KBM-7 (cell line): ENCODE measurements around the gene SF3A1.

Experiments
- DNase-seq: peaks from one replicate; pipeline ENCODE4 v3.0.0-alpha.2; 2015
- in situ Hi-C: fragments of 300-500 bp; cut with MboI; formaldehyde crosslinking; loops from 2 replicates; pipeline ENCODE4 v1.14.3; 2020; ENCODE audit warnings: low sequenced_read_pairs, low pct_unique_long_range_greater_than_20kb, mixed read lengths

The SF3A1 gene

DNA sequence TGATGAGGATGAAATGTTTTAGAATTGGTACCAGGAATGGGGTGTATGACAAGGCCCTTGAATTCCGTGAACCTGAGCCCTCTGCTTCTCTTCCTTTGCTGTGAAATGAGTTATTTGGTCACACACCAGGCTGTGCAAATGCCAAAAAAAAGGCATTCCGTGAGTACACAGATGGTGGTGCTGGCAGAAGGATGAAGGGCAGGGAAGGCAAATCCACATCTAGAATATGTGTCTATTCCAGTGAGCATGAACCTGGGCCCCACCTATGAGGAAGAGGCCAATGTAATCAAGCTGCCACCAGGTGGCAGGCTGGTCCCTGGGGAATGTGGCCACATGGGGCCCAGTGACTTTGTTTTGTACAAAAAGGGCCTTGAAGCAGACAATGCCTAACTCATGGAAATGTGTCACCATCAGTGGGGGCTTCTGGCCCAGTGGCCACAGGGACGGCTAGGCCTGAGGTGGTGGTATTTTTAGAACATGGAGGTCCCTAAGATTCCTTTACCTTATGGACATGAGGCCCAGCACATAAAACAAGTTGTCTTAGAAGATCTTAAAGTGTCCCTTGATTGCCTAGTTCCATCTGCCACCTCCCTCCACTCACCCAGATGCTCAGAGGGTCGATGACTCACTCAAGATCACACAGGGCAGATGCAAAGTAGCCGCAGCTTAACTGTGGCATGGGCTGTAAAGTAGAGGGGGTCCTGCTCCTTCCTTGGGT is 34.4 kb upstream of the SF3A1 start:
- DNase-seq = peak; percentile 87
- in situ Hi-C loops = loop anchor here (25.0 kb wide), 1 partner anchor 279 kb away; no protein-coding TSS in a partner anchor

GRCh38 chr22:30386960-30387827 is 30.5 kb upstream of the SF3A1 start, which contains the start of gene RNF215:
RNF215 (minus strand) TSS chr22:30387411; CDS start chr22:30387313, 98 bp downstream.
- in situ Hi-C loops = loop anchor here (25.0 kb wide), 1 partner anchor 275 kb away; no protein-coding TSS in a partner anchor
- peak; percentile 76 for DNase-seq

DNA sequence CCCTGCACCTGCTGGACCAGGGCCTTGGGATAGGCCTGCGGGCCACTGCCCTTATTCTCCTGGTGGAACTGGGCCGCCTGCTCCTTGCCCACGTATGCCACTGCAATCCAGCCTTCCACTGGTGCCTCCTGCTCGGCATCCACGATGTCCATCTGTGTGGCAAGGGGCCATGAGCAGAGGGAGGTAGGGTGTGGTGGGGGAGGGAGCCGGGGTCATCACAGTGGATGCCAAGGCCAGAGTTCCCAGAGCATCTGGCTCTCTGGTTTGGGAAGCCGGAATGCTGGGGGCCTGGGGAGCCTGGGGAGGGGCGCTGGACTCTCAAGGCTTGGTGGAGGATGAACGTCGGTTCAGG is 29.9 kb upstream of the SF3A1 start:
- in situ Hi-C loops = loop anchor here (25.0 kb wide), 1 partner anchor 274 kb away; no protein-coding TSS in a partner anchor
- no peak for DNase-seq

GRCh38 chr22:30385942-30386341 is 29.2 kb upstream of the SF3A1 start:
- no peak for DNase-seq
- in situ Hi-C loops = loop anchor here (25.0 kb wide), 1 partner anchor 274 kb away; no protein-coding TSS in a partner anchor

DNA sequence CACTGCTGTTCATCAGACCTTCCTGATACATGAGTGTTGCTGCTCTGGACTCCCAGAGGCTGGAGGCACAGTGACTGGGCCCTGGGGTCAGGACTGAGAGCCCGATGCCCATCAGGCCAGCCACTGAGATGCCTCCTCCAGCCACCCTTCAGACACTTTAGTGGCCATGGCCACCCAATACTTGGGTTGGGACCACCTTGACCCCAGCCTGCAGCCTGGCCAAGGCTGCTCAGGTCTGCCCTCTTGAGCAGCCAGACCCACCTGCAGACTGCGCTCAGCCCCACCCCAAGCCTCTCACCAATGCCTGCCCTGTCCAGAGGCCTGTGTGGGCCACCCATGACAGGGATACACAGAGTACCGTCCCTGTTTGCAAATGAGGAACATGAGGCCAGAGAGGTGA is 26.4 kb upstream of the SF3A1 start:
- DNase-seq = no peak
- in situ Hi-C loops = loop anchor here (25.0 kb wide), 1 partner anchor 271 kb away; no protein-coding TSS in a partner anchor

GRCh38 chr22:30382340-30382739 is 25.6 kb upstream of the SF3A1 start:
- DNase-seq = no peak
- in situ Hi-C loops = loop anchor here (25.0 kb wide), 1 partner anchor 270 kb away; no protein-coding TSS in a partner anchor

- in situ Hi-C loops = loop anchor here (25.0 kb wide), 1 partner anchor 269 kb away; no protein-coding TSS in a partner anchor
Observed at GRCh38 chr22:30381264-30381663, 24.6 kb upstream of the SF3A1 start.

DNA sequence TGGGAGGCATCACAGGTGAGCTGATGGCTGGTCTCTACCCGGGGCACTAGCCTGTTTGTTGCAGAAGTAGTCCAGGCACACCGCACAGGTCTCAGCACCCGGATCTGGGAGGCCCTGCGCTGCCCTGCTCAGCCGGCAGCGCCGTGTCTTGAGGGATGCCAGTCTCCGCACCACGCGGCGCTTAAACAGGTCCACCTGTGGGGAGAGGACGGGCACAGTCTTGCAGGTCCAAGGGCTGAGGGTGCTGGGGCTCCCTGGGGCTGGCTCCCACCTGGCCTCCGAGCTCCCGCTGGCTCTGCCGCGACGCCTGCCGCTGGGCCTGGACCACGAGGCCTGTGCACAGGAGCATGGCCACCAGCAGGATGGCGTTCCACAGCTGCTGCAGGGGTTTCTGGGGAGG is 23.3 kb upstream of the SF3A1 start:
- in situ Hi-C loops = loop anchor here (25.0 kb wide), 1 partner anchor 268 kb away; no protein-coding TSS in a partner anchor
- DNase-seq = no peak

More at GRCh38 chr22:30381264-30381663, 24.6 kb upstream of the SF3A1 start:
- DNase-seq = no peak

GRCh38 chr22:30375312-30375849 is 18.7 kb upstream of the SF3A1 start:
- no peak for DNase-seq

DNA sequence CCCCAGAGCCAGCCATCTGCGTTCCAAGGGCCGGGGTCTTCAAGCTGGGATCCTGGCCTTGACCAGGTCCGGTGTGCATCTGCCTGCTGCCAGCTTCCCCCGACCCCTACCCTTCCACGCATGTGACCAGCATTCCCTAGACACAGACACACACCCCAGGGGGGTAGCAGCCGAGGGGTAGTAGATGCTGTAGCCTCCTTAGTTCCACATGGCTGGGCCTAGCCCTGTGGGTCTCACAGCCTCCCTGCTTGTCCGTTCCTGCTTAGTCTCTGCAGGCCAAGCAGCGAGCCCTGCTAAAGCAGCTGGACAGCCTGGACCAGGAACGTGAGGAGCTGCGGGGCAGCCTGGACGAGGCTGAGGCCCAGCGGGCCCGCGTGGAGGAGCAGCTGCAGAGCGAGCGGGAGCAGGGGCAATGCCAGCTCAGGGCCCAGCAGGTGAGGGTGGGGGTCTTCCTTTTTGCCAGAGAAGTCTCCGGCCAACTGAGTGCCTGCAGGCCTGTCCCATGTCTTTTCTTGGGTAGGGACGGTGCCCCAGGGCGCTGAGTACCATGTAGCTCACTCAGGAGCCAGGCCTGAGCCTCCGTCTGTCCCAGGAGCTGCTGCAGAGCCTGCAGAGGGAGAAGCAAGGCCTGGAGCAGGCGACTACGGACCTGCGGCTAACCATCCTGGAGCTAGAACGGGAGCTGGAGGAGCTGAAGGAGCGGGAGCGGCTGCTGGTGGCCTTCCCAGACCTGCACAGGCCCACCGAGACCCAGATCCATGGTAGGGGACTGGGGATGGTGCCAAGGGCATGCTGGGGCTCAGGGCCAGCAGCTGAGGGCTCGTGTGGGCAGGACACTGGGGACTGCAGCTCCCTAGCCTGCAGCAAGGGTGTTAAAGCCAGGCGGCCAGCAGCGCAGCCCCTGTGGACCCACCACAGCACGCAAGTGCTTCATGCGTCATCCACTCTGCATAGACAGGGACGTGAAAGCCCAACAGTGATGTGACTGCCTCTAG is 16.9 kb upstream of the SF3A1 start:
- in situ Hi-C loops = no loop called here

More at GRCh38 chr22:30375312-30375849, 18.7 kb upstream of the SF3A1 start:
- in situ Hi-C loops = loop anchor here (25.0 kb wide), 1 partner anchor 263 kb away; no protein-coding TSS in a partner anchor

DNA sequence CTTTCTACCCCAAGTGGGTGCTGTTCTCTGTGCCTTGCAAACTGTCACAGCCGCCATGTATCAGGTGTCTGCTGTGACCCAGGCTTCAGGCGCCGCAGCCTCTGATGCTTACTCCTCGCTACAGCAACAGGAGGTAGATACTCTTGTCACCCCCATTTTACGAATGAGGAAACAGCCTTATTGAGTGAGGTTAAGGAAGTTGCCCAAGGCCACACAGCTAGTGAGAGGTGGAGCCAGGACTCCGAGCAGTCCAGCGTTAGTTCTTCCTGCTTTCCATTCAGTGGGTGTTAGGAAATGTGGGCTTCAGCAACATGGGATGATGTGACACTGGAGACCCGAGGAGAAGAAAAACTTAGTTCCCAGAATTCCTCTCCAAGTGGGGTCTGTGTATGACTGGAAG is 16.2 kb upstream of the SF3A1 start:
- peak; percentile 9 for DNase-seq
- in situ Hi-C loops = no loop called here

More for the DNA sequence above, 16.9 kb upstream of the SF3A1 start:
- no peak for DNase-seq

DNA sequence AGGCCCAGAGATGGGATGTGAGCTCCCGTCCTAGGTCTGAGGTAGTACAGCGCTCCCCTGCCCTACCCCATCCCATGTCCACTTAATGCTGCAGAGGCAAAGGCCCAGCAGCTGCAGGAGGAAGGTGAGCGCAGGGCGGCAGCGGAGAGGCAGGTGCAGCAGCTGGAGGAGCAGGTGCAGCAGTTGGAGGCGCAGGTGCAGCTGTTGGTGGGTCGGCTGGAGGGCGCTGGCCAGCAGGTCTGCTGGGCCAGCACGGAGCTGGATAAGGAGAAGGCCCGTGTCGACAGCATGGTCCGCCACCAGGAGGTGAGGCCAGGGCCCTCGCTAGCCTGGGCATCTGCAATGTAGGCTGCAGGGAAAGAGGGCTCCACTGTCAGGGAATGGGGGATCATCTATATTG is 15.3 kb upstream of the SF3A1 start:
- DNase-seq = no peak
- in situ Hi-C loops = no loop called here

- no peak for DNase-seq
- in situ Hi-C loops = no loop called here
Observed at GRCh38 chr22:30371321-30371720, 14.6 kb upstream of the SF3A1 start.

GRCh38 chr22:30370641-30371230 is 14.0 kb upstream of the SF3A1 start:
- in situ Hi-C loops = no loop called here
- no peak for DNase-seq

- in situ Hi-C loops = no loop called here
Observed at GRCh38 chr22:30368420-30368819, 11.7 kb upstream of the SF3A1 start.

GRCh38 chr22:30365891-30366290 is 9.2 kb upstream of the SF3A1 start:
- in situ Hi-C loops = no loop called here
- no peak for DNase-seq

More at GRCh38 chr22:30368420-30368819, 11.7 kb upstream of the SF3A1 start:
- DNase-seq = no peak

- no peak for DNase-seq
- in situ Hi-C loops = no loop called here
Observed at GRCh38 chr22:30362651-30363281, 6.1 kb upstream of the SF3A1 start.
